ENCODE results near the gene HSD17B12. TPM values are rescaled to one million over a fixed set of nuclear protein-coding genes. Genes with fewer than 3 reads are reported as not detected.

The HSD17B12 gene
- total and polyA plus RNA-seq, 2 of the 4 experiments (the other 2 are of a cell fraction) = 38.0 to 44.6 TPM

DNA sequence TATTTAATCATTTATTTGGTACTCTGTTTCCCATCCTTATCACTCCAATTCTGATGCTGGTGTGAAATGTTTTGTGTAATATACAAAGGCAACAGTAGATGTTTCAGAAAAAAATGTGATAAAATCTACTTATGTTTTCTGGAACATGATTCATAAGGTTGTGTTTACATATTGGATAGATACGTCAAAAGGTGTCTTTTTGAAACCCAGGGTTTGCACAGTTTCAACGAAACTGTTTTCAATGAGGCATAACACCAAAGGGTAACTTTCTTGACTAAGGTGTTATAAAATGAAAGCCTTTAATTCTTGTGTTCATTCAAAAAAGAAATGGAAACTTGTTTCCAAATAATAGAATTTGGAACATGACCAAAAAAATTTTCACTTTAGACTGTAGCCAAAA lies 33.8 kb upstream of the HSD17B12 start:
- in situ Hi-C loops (cut with MboI; ENCODE audit: low sequenced_read_pairs) = no loop called here
- Histone ChIP-seq H3K4me3 (ENCODE audit: insufficient read depth, low read depth, low read length) (no peak overlapping the region), H2BK20ac (ENCODE audit: low read depth, low read length) (no peak overlapping the region), H3K27me3 (ENCODE audit: control insufficient read depth, insufficient read depth, low read length) (no peaks in the 10 kb centered on the region), H2BK5ac (ENCODE audit: low read depth, low read length, poor library complexity, severe bottlenecking) (no peak overlapping the region), H3K4me1 (ENCODE audit: control insufficient read depth, insufficient read depth, low read length) (peaks cover 4% of the 10 kb centered on the region; the same call in 1 of the 2 replicates), H2AK9ac (replicated peaks; ENCODE audit: low read depth, low read length, poor library complexity) (no peak overlapping the region), H4K20me1 (ENCODE audit: insufficient read depth, low read length) (no peaks in the 10 kb centered on the region), H3K36me3 (ENCODE audit: control insufficient read depth, insufficient read depth, low read length) (peaks cover 3% of the 10 kb centered on the region; the same call in 1 of the 2 replicates), H3K56ac (ENCODE audit: extremely low read depth, insufficient read depth, low read length) (no peak overlapping the region), H2BK120ac (ENCODE audit: low read depth, low read length) (no peak overlapping the region), H3K4ac (ENCODE audit: low read depth, low read length) (no peak overlapping the region), H3K4me2 (ENCODE audit: low read depth, low read length) (no peak overlapping the region), H2BK15ac (ENCODE audit: low read depth, low read length) (no peak overlapping the region), H3K9me3 (ENCODE audit: control insufficient read depth, insufficient read depth, low read length) (no peaks in the 10 kb centered on the region), H3K18ac (ENCODE audit: low read depth, low read length) (no peak overlapping the region), H2AK5ac (ENCODE audit: low read depth, low read length) (no peak overlapping the region), H3K9ac (ENCODE audit: low read depth, low read length) (no peak overlapping the region), H3K23ac (ENCODE audit: low read depth, low read length) (no peak overlapping the region), H4K5ac (ENCODE audit: low read depth, low read length) (no peak overlapping the region), H3K79me1 (ENCODE audit: low read depth in 1 of 2, low read length in 2 of 2) (peaks cover 12 to 33% of the 10 kb centered on the region in 2 experiments), H2AFZ (replicated peaks; ENCODE audit: low read length, poor library complexity) (no peak overlapping the region), H3K9me1 (ENCODE audit: insufficient read depth, low read length) (peaks cover 3% of the 10 kb centered on the region; the same call in 1 of the 2 replicates), H4K8ac (ENCODE audit: low read depth in 2 of 2, low read length in 2 of 2) (no peak overlapping the region), H3K27ac (ENCODE audit: insufficient read depth, low read length) (no peak overlapping the region), H3K14ac (replicated peaks; ENCODE audit: low read depth, low read length) (no peak overlapping the region), H4K91ac (ENCODE audit: insufficient read depth, low read depth, low read length) (no peak overlapping the region)
- BruUV-seq (replicated peaks) = no TSS peak
- dilution Hi-C loops (cut with HindIII; ENCODE audit: low sequenced_read_pairs, unreplicated experiment) = no loop called here
- intact Hi-C loops (cut with micrococcal nuclease) = no loop called here
- no CpG with 5 or more reads among the region's 2 CpGs for WGBS, 2 experiments (ENCODE audit: extremely low coverage in 2 of 2, insufficient read length in 1 of 2)
- no peak for DNase-seq
- TF ChIP-seq MXI1 (IDR thresholded peaks at IDR 0.05; ENCODE audit: borderline replicate concordance, low read depth, low read length) (no peak), MAFK (IDR thresholded peaks at IDR 0.05; ENCODE audit: low read depth, low read length) (no peak), SMC3 (IDR thresholded peaks at IDR 0.05; ENCODE audit: low read depth, low read length) (no peak)
- CTCF ChIA-PET = no interaction called here
- ATAC-seq (ENCODE audit: low read depth) = no peak
- POLR2A ChIA-PET (ENCODE audit: unreplicated experiment) = no interaction called here

All from IMR-90 (cell line).